Heart left ventricle (tissue), 13 donors: ENCODE measurements around the gene SYCN.

Experiments
- CTCF ChIP-seq, 12 donors: fragments of 200-600 bp; sonication (generic) in 4 of 12; IDR thresholded peaks; one replicate each; pipeline versions ENCODE4 v1.5.0 to v1.8.0; 2018 to 2022; ENCODE audit warnings: antibody characterized with exemption in 12 of 12, mild to moderate bottlenecking in 5 of 12
- POLR2A ChIP-seq, 2 donors: fragments of 450-650 bp; IDR thresholded peaks; one replicate each; pipeline ENCODE4 v1.6.1; 2017; ENCODE audit warnings: antibody characterized with exemption in 2 of 2, mild to moderate bottlenecking in 2 of 2, moderate library complexity in 2 of 2
- donor health status: ischemic (EF 13 %, LVEDD 7.1; RV severe dilation, severe dysfunction).
- donor health status: DM: no; HTN: yes; CAD: no.
- donor health status: DM: no; HTN: no; CAD: no.
- donor health status: ischemic (EF 25% LVEDD 6.9; RV normal size, moderate dysfunction).
- donor health status: ischemic (EF 25% LVEDD 5.7; RV mildly dilated, moderate dysfunction).
- donor health status: ischemic (EF 35%, LVEDD 5.7; RV mildly dilated, moderate dysfunction).
- donor health status: nonischemic (EF 11% LVEDD 7.7; RV severe dilation, severe dysfunction).
- donor health status: DM: yes; HTN: yes; CAD: no.
- donor health status: PGD.
- donor health status: ischemic (EF 29% LVEDD 5.4; RV normal size, mild dysfunction).
- donor health status: nonischemic (EF 23%, LVEDD 6.1; RV moderate dilation, normal function).

DNA sequence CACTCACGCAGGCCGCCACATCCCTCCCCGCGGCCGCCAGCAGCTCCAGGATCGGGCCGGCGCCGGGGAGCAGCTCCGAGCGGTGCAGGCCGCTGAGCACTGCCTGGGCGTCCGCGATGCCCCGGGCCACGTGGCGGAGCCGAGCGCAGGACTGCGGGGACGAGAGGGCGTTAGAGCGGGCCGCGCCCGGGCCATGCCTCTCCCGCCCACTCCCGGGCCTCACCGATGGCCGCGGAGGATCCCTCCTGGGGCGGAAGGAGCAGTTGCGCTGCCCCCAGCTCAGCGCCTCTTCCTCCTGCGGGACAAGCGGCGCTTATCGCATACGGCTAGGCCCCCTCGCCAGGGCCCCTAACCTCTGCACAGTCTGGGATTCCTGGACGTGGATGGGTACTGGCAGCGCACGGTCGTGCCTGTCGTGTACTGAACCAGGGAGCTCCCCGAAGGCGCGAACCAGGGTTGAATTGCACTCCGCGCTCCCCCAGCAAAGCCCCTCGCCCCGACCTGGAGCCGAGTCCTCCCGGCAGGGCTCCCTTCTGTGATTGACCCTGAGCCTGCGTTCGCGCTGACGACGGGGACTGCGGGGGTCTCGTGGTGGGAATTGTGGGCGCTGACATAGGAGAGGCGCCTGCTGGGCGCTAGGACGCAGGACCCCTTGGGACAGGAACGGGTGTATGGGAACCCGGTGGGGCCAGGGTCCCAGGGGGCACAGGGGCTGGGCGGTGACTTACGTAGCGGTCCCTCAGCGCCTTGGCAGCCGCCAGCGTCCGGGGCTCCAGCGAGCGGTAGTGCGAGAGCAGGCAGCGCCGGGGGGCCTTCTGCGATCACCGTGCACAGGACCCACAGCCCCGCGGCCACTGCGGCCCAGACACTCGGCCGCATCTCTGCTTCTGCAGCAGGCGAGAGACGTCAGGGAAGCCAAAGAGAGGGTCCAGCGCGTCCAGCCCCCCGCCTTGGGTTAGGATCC lies 43.9 kb upstream of the SYCN start:
- TF ChIP-seq CTCF (IDR thresholded peaks at IDR 0.05) (no peak), POLR2A (IDR thresholded peaks at IDR 0.05) (no peak)
